Caco-2 (cell line): ENCODE results near the gene LTBP2. TPM values are rescaled to one million over a fixed set of nuclear protein-coding genes. Genes with fewer than 3 reads are reported as not detected.

Experiments
- BruUV-seq: library from RNA; stranded (reverse); fragments of 400-500 nt; replicated peaks from 2 replicates; lab custom pipeline; 2021; lab: Mats Ljungman, UMichigan
- CTCF ChIA-PET: fragments of 300-600 bp; sonication (Branson Sonifier 250); formaldehyde crosslinking; loops from one replicate; lab custom pipeline; 2022; ENCODE audit warnings: antibody characterized with exemption; lab: Charles Lee
- POLR2A ChIA-PET: fragments of 300-600 bp; sonication (Branson Sonifier 250); formaldehyde crosslinking; loops from one replicate; lab custom pipeline; 2022; ENCODE audit warnings: antibody characterized with exemption; lab: Charles Lee
- DNase-seq, 2 experiments: peaks; one replicate each; pipeline versions ENCODE4 v3.0.0 to v3.0.0-alpha.2; 2020 to 2022
- H3K27me3 ChIP-seq: replicated peaks from 2 replicates; pipeline ENCODE4 v1.6.0; 2011; ENCODE audit warnings: low read length; ENCODE audit not compliant: control insufficient read depth, insufficient read depth
- H3K36me3 ChIP-seq: 2 replicates; pipeline ENCODE4 v1.5.1; 2011; ENCODE audit warnings: low read length; ENCODE audit not compliant: control insufficient read depth, insufficient read depth
- H3K4me1 ChIP-seq: fragments of 250-450 bp; sonication (Bioruptor Pico); 2 replicates; pipeline ENCODE4 v1.5.1; 2020; ENCODE audit warnings: mild to moderate bottlenecking
- H3K4me3 ChIP-seq: 2 replicates; pipeline ENCODE4 v1.5.1; 2011; ENCODE audit warnings: low read depth, mild to moderate bottlenecking, control low read depth, low read length
- H3K9me3 ChIP-seq: fragments of 250-450 bp; sonication (Bioruptor Pico); 2 replicates; pipeline ENCODE4 v1.5.1; 2020; ENCODE audit warnings: mild to moderate bottlenecking, moderate library complexity
- H3K27ac Mint-ChIP-seq: one replicate; pipeline ENCODE4 v1.8.0; 2022; ENCODE audit warnings: mixed read lengths; ENCODE audit not compliant: unreplicated experiment
- H3K27me3 Mint-ChIP-seq: one replicate; pipeline ENCODE4 v1.8.0; 2022; ENCODE audit warnings: mixed read lengths; ENCODE audit not compliant: insufficient read depth, unreplicated experiment
- H3K36me3 Mint-ChIP-seq: one replicate; pipeline ENCODE4 v1.8.0; 2022; ENCODE audit warnings: mild to moderate bottlenecking, mixed read lengths; ENCODE audit not compliant: insufficient read depth, unreplicated experiment
- H3K4me1 Mint-ChIP-seq: one replicate; pipeline ENCODE4 v1.8.0; 2022; ENCODE audit warnings: low read depth, mixed read lengths; ENCODE audit not compliant: unreplicated experiment
- H3K4me3 Mint-ChIP-seq: one replicate; pipeline ENCODE4 v1.8.0; 2022; ENCODE audit warnings: mild to moderate bottlenecking, moderate library complexity, mixed read lengths; ENCODE audit not compliant: unreplicated experiment
- H3K9me3 Mint-ChIP-seq: one replicate; pipeline ENCODE4 v1.8.0; 2022; ENCODE audit warnings: mixed read lengths; ENCODE audit not compliant: unreplicated experiment
- CTCF ChIP-seq, 2 experiments: fragments of 200-600 bp in 1 of 2; IDR thresholded peaks; 1 replicate in 1 of 2; 2 replicates in 1 of 2; pipeline versions ENCODE4 v1.5.1 to v1.8.0; 2011 to 2022; ENCODE audit warnings: antibody characterized with exemption in 1 of 2, control low read depth in 1 of 2, inconsistent platforms in 1 of 2, low read depth in 1 of 2, low read length in 1 of 2, mild to moderate bottlenecking in 1 of 2, moderate library complexity in 1 of 2; ENCODE audit not compliant: insufficient read depth in 1 of 2, severe bottlenecking in 1 of 2, unreplicated experiment in 1 of 2
- intact Hi-C: fragments of 100-400 bp; cut with micrococcal nuclease; formaldehyde crosslinking; loops from one replicate; pipeline ENCODE4 v1.10.0; 2022; ENCODE audit not compliant: unreplicated experiment
- total RNA-seq: library from RNA; stranded (reverse); gene quantifications from 2 replicates; pipeline ENCODE4 v1.2.3, GENCODE V29; 2022

The LTBP2 gene
- total RNA-seq, 1 experiment from 2014 or later = 0.86 TPM

- Mint-ChIP-seq H3K36me3 (no peaks in the 10 kb centered on the region), H3K9me3 (no peaks in the 10 kb centered on the region), H3K27me3 (no peaks in the 10 kb centered on the region), H3K4me3 (no peak overlapping the region), H3K4me1 (no peaks in the 10 kb centered on the region), H3K27ac (no peak overlapping the region)
- no peaks in the 10 kb centered on the region for H3K27me3 ChIP-seq
- H3K4me1 ChIP-seq = peaks cover 17% of the 10 kb centered on the region
- ChIA-PET POLR2A (no interaction called here), CTCF (no interaction called here)
- DNase-seq = no peak
- TF ChIP-seq CTCF (IDR thresholded peaks at IDR 0.05; ENCODE audit: insufficient read depth in 1 of 2, low read depth in 1 of 2, low read length in 1 of 2, severe bottlenecking in 1 of 2, unreplicated experiment in 1 of 2) = no peak
- H3K36me3 ChIP-seq = no peaks in the 10 kb centered on the region
- no peak overlapping the region for H3K4me3 ChIP-seq
- H3K9me3 ChIP-seq = no peaks in the 10 kb centered on the region
- no TSS peak for BruUV-seq
- intact Hi-C loops = no loop called here
Observed at GRCh38 chr14:74567646-74568379, 44.2 kb downstream of the LTBP2 start.

GRCh38 chr14:74567219-74567618, 44.8 kb downstream of the LTBP2 start:
- DNase-seq = no peak
- Mint-ChIP-seq H3K4me1 (no peaks in the 10 kb centered on the region), H3K27ac (no peak overlapping the region), H3K9me3 (no peaks in the 10 kb centered on the region), H3K4me3 (no peak overlapping the region), H3K36me3 (no peaks in the 10 kb centered on the region), H3K27me3 (no peaks in the 10 kb centered on the region)
- Histone ChIP-seq H3K4me1 (peaks cover 19% of the 10 kb centered on the region), H3K36me3 (no peaks in the 10 kb centered on the region), H3K9me3 (no peaks in the 10 kb centered on the region), H3K27me3 (no peaks in the 10 kb centered on the region), H3K4me3 (no peak overlapping the region)
- ChIA-PET CTCF (no interaction called here), POLR2A (no interaction called here)
- intact Hi-C loops = no loop called here
- BruUV-seq = no TSS peak
- TF ChIP-seq CTCF (IDR thresholded peaks at IDR 0.05; ENCODE audit: insufficient read depth in 1 of 2, low read depth in 1 of 2, low read length in 1 of 2, severe bottlenecking in 1 of 2, unreplicated experiment in 1 of 2) = no peak

GRCh38 chr14:74566174-74567141, 45.6 kb downstream of the LTBP2 start:
- intact Hi-C loops = no loop called here

More at GRCh38 chr14:74566174-74567141, 45.6 kb downstream of the LTBP2 start:
- no peaks in the 10 kb centered on the region for H3K4me1 Mint-ChIP-seq
- Histone ChIP-seq H3K4me1 (peaks cover 19% of the 10 kb centered on the region), H3K4me3 (no peak overlapping the region), H3K36me3 (no peaks in the 10 kb centered on the region), H3K9me3 (no peaks in the 10 kb centered on the region), H3K27me3 (no peaks in the 10 kb centered on the region)
- no peaks in the 10 kb centered on the region for H3K9me3 Mint-ChIP-seq
- H3K27me3 Mint-ChIP-seq = no peaks in the 10 kb centered on the region
- no peak for TF ChIP-seq CTCF (IDR thresholded peaks at IDR 0.05; ENCODE audit: insufficient read depth in 1 of 2, low read depth in 1 of 2, low read length in 1 of 2, severe bottlenecking in 1 of 2, unreplicated experiment in 1 of 2)
- no TSS peak for BruUV-seq
- ChIA-PET CTCF (interaction anchor here (0.8 kb wide), 1 partner anchor 64 kb away, joined by 3 read pairs; no protein-coding TSS in a partner anchor), POLR2A (no interaction called here)
- peak in 1 of 2 experiments; percentile 72 for DNase-seq
- H3K36me3 Mint-ChIP-seq = no peaks in the 10 kb centered on the region
- H3K4me3 Mint-ChIP-seq = no peak overlapping the region
- no peak overlapping the region for H3K27ac Mint-ChIP-seq
